ENCODE measurements around the gene SFRP5. TPM values are rescaled to one million over a fixed set of nuclear protein-coding genes. Genes with fewer than 3 reads are reported as not detected.

The SFRP5 gene
- total and polyA plus RNA-seq, 2 of the 13 experiments (the other 11 are each of a cell fraction or from before 2014, with no cell fraction given) = 0.32 to 1.7 TPM

- no peak; the same call in 1 of the 2 replicates for TF ChIP-seq ZNF414 (CRISPR knock-in tag; IDR thresholded peaks at IDR 0.05)
- no peak for TF ChIP-seq ZNF646 (CRISPR knock-in tag; IDR thresholded peaks at IDR 0.05)
- no peak for TF ChIP-seq ATF1 (CRISPR knock-in tag; IDR thresholded peaks at IDR 0.05)
- TF ChIP-seq ZNF292 (CRISPR knock-in tag; IDR thresholded peaks at IDR 0.05; ENCODE audit: borderline replicate concordance, low read depth) = no peak
- TF ChIP-seq PAWR (CRISPR knock-in tag; IDR thresholded peaks at IDR 0.05; ENCODE audit: borderline replicate concordance) = no peak
- peak; percentile 88; the same call in 1 of the 2 replicates for TF ChIP-seq ZNF230 (CRISPR knock-in tag; IDR thresholded peaks at IDR 0.05)
- no peak for TF ChIP-seq ARID2 (CRISPR knock-in tag; IDR thresholded peaks at IDR 0.05; ENCODE audit: borderline replicate concordance)
- no peak; the same call in 1 of the 2 replicates for TF ChIP-seq GATAD1 (CRISPR knock-in tag; IDR thresholded peaks at IDR 0.05)
- TF ChIP-seq PCBP1 (IDR thresholded peaks at IDR 0.05; ENCODE audit: borderline replicate concordance, low read depth, low read length) = no peak
- no peak for TF ChIP-seq NFKB2 (CRISPR knock-in tag; IDR thresholded peaks at IDR 0.05; ENCODE audit: borderline replicate concordance)
- TF ChIP-seq ZBTB37 (CRISPR knock-in tag; IDR thresholded peaks at IDR 0.05) = no peak
- TF ChIP-seq MAFK (conservative IDR thresholded peaks at IDR 0.05 in 1 of 2, IDR thresholded peaks at IDR 0.05 in 1 of 2; ENCODE audit: low read length in 2 of 2) = no peak
- TF ChIP-seq ZNF589 (CRISPR knock-in tag; conservative IDR thresholded peaks at IDR 0.05) = no peak
- TF ChIP-seq ZSCAN30 (CRISPR knock-in tag; IDR thresholded peaks at IDR 0.05) = no peak
- 0 out of 2 replicates have a peak, but pooled peaks have one; percentile 44 for TF ChIP-seq ZMYM3 (CRISPR knock-in tag; IDR thresholded peaks at IDR 0.05)
- no peak for TF ChIP-seq TBL1XR1 (IDR thresholded peaks at IDR 0.05; ENCODE audit: borderline replicate concordance, low read length, partially characterized antibody)
- no peak for TF ChIP-seq ZNF12 (CRISPR knock-in tag; IDR thresholded peaks at IDR 0.05)
- TF ChIP-seq SALL2 (CRISPR knock-in tag; IDR thresholded peaks at IDR 0.05) = no peak
- TF ChIP-seq ESRRA (CRISPR knock-in tag; IDR thresholded peaks at IDR 0.05; ENCODE audit: low read depth) = 0 out of 2 replicates have a peak, but pooled peaks have one; percentile 37
- no peak for TF ChIP-seq PBX3 (CRISPR knock-in tag; IDR thresholded peaks at IDR 0.05; ENCODE audit: borderline replicate concordance)
Observed at GRCh38 chr10:97759158-97759887, 12.5 kb downstream of the SFRP5 start (continued).
